ENCODE results near the gene MICA. TPM values are rescaled to one million over a fixed set of nuclear protein-coding genes. Genes with fewer than 3 reads are reported as not detected.
A peak's percentile ranks its signal among the peaks of the same experiment; 100 is the strongest.
"Not testable (repeated sequence)": the region's sequence is repeated elsewhere in the genome, so short reads cannot be mapped to it uniquely, and the experiment has no call there.

MICA gene
- polyA plus RNA-seq, result 10 to 100 TPM; 12.0 to 14.8 (median 14.3) TPM

- WGBS, 3 donors, result 0% methylated on average over 46 to 58 of the region's 58 CpGs
- H3K27ac ChIP-seq (ENCODE audit: low read depth, low read length), result peak within 1 kb of the TSS; percentile 2
Observed at GRCh38 chr6:31403283-31404060, at the start of gene MICA. MICA (plus strand) TSS chr6:31403595; CDS start chr6:31403633, 38 bp downstream.

- H3K27ac ChIP-seq (ENCODE audit: low read depth, low read length), result no peak overlapping the region
- WGBS, 3 donors, result 56 to 75% (median 58%) methylated on average over 10 to 11 of the region's 11 CpGs
Observed at GRCh38 chr6:31354158-31354863, 49.1 kb upstream of the MICA start.

- H3K27ac ChIP-seq (ENCODE audit: low read depth, low read length), result no peak overlapping the region
- WGBS, 3 donors, result 56 to 68% (median 61%) methylated on average over 11 of the region's 11 CpGs
Observed at GRCh38 chr6:31354864-31355582, 48.4 kb upstream of the MICA start.

- 47 to 82% (median 58%) methylated on average over 5 of the region's 5 CpGs for WGBS, 3 donors
Observed at GRCh38 chr6:31355583-31355948, 47.8 kb upstream of the MICA start.

GRCh38 chr6:31356216-31356945, 47.0 kb upstream of the MICA start:
- peak overlapping the region; percentile 42 for H3K27ac ChIP-seq (ENCODE audit: low read depth, low read length)
- WGBS, 3 donors, result 2 to 3% (median 3%) methylated on average over 67 to 76 of the region's 83 CpGs

More at GRCh38 chr6:31355583-31355948, 47.8 kb upstream of the MICA start:
- H3K27ac ChIP-seq (ENCODE audit: low read depth, low read length), result no peak overlapping the region

GRCh38 chr6:31356946-31357466, 46.4 kb upstream of the MICA start, which contains the start of gene HLA-B:
HLA-B (minus strand) TSS chr6:31357179; CDS start chr6:31357158, 21 bp downstream.
- H3K27ac ChIP-seq (ENCODE audit: low read depth, low read length), result peak within 1 kb of the TSS; percentile 42
- WGBS, 3 donors, result 0 to 1% (median 1%) methylated on average over 26 to 39 of the region's 39 CpGs

- 23 to 34% (median 28%) methylated on average over 6 of the region's 6 CpGs for WGBS, 3 donors
- H3K27ac ChIP-seq (ENCODE audit: low read depth, low read length), result no peak overlapping the region
Observed at GRCh38 chr6:31357886-31358285, 45.5 kb upstream of the MICA start.

- H3K27ac ChIP-seq (ENCODE audit: low read depth, low read length), result no peak overlapping the region
- 39 to 62% (median 41%) methylated on average over 4 of the region's 4 CpGs for WGBS, 3 donors
Observed at GRCh38 chr6:31358302-31358701, 45.1 kb upstream of the MICA start.

GRCh38 chr6:31359581-31359980, 43.8 kb upstream of the MICA start:
- 58 to 92% (median 87%) methylated on average over 1 of the region's 1 CpG for WGBS, 3 donors
- H3K27ac ChIP-seq (ENCODE audit: low read depth, low read length), result no peak overlapping the region

GRCh38 chr6:31362751-31363150, 40.6 kb upstream of the MICA start:
- WGBS, 3 donors, result 34 to 62% (median 46%) methylated on average over 5 of the region's 5 CpGs
- H3K27ac ChIP-seq (ENCODE audit: low read depth, low read length), result no peak overlapping the region

GRCh38 chr6:31363811-31364210, 39.6 kb upstream of the MICA start:
- H3K27ac ChIP-seq (ENCODE audit: low read depth, low read length), result no peak overlapping the region

GRCh38 chr6:31365864-31366263, 37.5 kb upstream of the MICA start:
- WGBS, 3 donors, result 66 to 86% (median 80%) methylated on average over 5 of the region's 5 CpGs
- H3K27ac ChIP-seq (ENCODE audit: low read depth, low read length), result no peak overlapping the region

GRCh38 chr6:31366693-31367470, 36.5 kb upstream of the MICA start:
- no peak overlapping the region for H3K27ac ChIP-seq (ENCODE audit: low read depth, low read length)
- 2 to 6% (median 4%) methylated on average over 28 to 30 of the region's 30 CpGs for WGBS, 3 donors

- no peak overlapping the region for H3K27ac ChIP-seq (ENCODE audit: low read depth, low read length)
- WGBS, 3 donors, result 63 to 79% (median 73%) methylated on average over 2 of the region's 2 CpGs
Observed at GRCh38 chr6:31368461-31368860, 34.9 kb upstream of the MICA start.

GRCh38 chr6:31374118-31374517, 29.3 kb upstream of the MICA start:
- H3K27ac ChIP-seq (ENCODE audit: low read depth, low read length), result not testable (repeated sequence)
- WGBS, 3 donors, result 14 to 25% methylated on average over 4 of the region's 8 CpGs; no CpG with 5 or more reads in 1 of the 3 donors

GRCh38 chr6:31375699-31376098, 27.7 kb upstream of the MICA start:
- H3K27ac ChIP-seq (ENCODE audit: low read depth, low read length), result no peak overlapping the region

GRCh38 chr6:31377029-31377428, 26.4 kb upstream of the MICA start:
- 36 to 47% (median 42%) methylated on average over 3 to 4 of the region's 4 CpGs for WGBS, 3 donors
- no peak overlapping the region for H3K27ac ChIP-seq (ENCODE audit: low read depth, low read length)

Measured in adipose tissue (tissue), 3 donors.